ENCODE data around the gene MYL4.

The MYL4 gene

DNA sequence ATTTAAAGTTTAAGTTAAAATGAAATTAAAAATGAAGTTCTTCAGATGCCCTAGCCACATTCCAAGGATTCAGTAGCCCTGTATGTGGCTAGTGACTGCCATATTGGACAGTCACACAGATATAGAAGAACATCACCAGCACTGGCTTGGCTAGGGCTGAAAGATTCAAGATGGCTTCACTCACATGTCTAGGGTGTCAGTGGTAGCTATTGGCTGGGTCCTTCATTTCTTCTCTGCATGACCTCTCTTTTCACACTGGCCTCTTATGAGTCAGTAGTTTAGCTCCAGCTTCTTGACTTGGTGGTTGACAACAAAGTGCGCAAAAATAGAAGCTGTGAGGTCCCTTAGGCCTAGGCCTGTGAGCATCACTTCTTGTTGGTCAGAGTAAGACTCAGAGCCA is 18.4 kb upstream of the MYL4 start:
- peaks cover 5% of the 10 kb centered on the region; the same call in 1 of the 2 replicates for H3K36me3 ChIP-seq
- H3K4me3 ChIP-seq, result no peak overlapping the region
- peaks cover 28% of the 10 kb centered on the region for H4K20me1 ChIP-seq
- H3K4me1 ChIP-seq, result peaks cover 65% of the 10 kb centered on the region
- no peak overlapping the region for H3K4me2 ChIP-seq
- no peak for TF ChIP-seq Cebpa-rat (IDR thresholded peaks at IDR 0.05)
- H3K27me3 ChIP-seq, result no peaks in the 10 kb centered on the region
- peaks cover 29% of the 10 kb centered on the region for H3K9me3 ChIP-seq
- no peak overlapping the region for H3K9ac ChIP-seq
- H3K27ac ChIP-seq, result no peak overlapping the region

DNA sequence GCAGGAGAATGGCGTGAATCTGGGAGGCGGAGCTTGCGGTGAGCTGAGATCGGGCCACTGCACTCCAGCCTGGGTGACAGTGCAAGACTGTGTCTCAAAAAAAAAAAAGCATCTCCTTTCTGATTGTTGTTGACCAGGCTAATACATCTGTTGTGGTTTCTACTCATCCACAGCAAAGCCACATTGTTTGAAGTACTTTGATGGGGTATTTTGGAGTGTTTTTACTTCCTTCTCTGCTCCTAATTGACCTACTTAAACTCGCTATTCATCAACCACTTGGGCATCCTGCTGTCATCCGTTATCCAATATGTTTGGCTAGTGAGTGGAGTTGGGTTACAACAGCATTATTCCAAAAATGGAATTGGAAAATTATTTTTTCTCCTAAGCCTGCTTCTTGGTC is 16.6 kb upstream of the MYL4 start:
- no peak overlapping the region; the same call in 1 of the 2 replicates for H3K4me3 ChIP-seq
- H3K36me3 ChIP-seq, result no peaks in the 10 kb centered on the region
- H3K4me1 ChIP-seq, result peaks cover 48% of the 10 kb centered on the region
- H3K27ac ChIP-seq, result peak overlapping the region; percentile 63; the same call in 1 of the 2 replicates
- TF ChIP-seq Cebpa-rat (IDR thresholded peaks at IDR 0.05), result no peak
- H3K9ac ChIP-seq, result no peak overlapping the region
- peaks cover 10% of the 10 kb centered on the region for H4K20me1 ChIP-seq
- peaks cover 26% of the 10 kb centered on the region for H3K9me3 ChIP-seq
- peak overlapping the region; percentile 81 for H3K4me2 ChIP-seq
- H3K27me3 ChIP-seq, result no peaks in the 10 kb centered on the region

DNA sequence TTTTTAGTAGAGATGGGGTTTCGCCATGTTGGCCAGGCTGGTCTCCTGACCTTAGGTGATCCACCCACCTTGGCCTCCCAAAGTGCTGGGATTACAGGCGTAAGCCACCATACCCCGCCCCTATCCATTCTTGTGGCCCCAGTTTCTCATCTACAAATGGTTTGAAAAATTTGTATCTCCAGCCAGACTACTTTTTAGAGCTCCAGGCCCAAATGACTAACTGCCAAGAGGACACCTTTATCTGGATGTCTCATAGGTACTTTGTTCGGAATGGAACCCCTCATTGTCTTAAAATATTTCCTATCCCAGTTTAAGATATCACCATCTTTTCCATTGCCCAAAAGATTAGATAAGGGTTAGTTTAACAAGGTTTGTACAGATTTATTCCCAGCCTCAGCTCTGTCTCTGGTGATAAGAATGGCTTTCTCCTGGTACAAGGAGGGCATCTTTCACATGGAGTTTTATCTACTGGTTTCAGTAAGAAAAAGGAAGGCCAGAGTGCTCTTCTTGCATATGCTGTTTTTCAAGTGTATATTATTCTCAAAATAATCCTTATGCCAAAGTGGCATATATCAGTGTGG is 15.1 kb upstream of the MYL4 start:
- Histone ChIP-seq H3K27ac (no peak overlapping the region), H3K36me3 (no peaks in the 10 kb centered on the region), H3K4me2 (peak overlapping the region; percentile 81), H3K9me3 (peaks cover 26% of the 10 kb centered on the region), H3K9ac (no peak overlapping the region), H3K27me3 (no peaks in the 10 kb centered on the region), H4K20me1 (no peaks in the 10 kb centered on the region), H3K4me3 (0 out of 2 replicates have a peak overlapping the region, but pooled peaks have one; percentile 5), H3K4me1 (peaks cover 42% of the 10 kb centered on the region)
- no peak for TF ChIP-seq Cebpa-rat (IDR thresholded peaks at IDR 0.05)

DNA sequence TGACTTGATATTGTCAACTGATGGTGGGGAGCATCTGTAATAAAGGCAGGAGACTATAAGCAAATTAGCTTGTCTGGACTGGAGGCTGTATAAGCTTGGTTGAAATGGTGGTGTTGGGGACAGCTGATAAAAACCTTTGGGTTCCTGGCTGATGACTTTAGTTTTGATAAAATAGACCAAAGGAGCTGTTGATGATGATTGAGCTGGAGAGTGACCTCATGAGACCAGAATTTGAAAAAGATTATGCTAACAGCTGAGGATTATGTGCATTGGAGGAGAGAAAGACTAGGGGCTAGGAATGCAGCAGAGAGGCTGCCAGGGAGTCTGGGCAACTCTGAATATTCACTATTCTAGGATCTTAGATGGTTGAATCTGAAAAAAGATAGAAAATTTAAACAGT is 11.3 kb upstream of the MYL4 start:
- no peaks in the 10 kb centered on the region for H3K27me3 ChIP-seq
- TF ChIP-seq Cebpa-rat (IDR thresholded peaks at IDR 0.05), result no peak

DNA sequence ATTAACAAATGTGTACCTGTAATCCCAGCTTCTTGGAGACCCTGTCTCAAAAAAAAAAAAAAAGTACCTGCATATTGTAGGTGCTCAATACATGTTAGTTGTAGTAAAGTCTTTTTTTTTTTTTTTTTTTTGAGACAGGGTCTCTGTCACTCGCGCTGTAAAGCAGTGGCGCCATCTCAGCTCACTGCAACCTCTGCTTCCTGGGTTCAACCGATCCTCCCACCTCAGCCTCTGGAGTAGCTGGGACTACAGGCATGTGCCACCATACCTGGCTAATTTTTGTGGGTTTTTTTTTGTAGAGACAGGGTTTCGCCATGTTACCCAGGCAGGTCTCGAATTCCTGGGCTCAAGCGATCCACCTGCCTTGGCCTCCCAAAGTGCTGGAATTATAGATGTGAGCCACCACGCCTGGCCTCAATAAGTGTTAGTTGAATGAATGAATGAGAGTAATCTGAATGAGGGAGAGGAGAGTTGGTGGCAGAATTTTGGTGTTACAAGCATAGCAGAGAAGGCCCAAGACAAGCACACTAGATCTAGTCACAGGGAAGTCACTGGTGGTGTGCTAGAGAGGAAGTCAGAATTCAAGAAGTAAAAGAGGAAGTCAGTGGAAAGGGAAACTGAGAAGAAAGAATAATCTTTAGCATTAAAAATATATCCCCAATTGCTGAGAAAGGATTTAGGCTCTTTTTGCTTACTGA is 9.4 kb upstream of the MYL4 start:
- H3K36me3 ChIP-seq, result no peaks in the 10 kb centered on the region
- H3K4me3 ChIP-seq, result no peak overlapping the region
- TF ChIP-seq Cebpa-rat (IDR thresholded peaks at IDR 0.05), result no peak

More for the DNA sequence above, 11.3 kb upstream of the MYL4 start:
- no peaks in the 10 kb centered on the region for H4K20me1 ChIP-seq
- H3K4me3 ChIP-seq, result no peak overlapping the region
- H3K9ac ChIP-seq, result no peak overlapping the region
- peaks cover 7% of the 10 kb centered on the region for H3K9me3 ChIP-seq
- H3K4me1 ChIP-seq, result peaks cover 48% of the 10 kb centered on the region
- H3K4me2 ChIP-seq, result no peak overlapping the region
- H3K36me3 ChIP-seq, result no peaks in the 10 kb centered on the region
- H3K27ac ChIP-seq, result no peak overlapping the region

DNA sequence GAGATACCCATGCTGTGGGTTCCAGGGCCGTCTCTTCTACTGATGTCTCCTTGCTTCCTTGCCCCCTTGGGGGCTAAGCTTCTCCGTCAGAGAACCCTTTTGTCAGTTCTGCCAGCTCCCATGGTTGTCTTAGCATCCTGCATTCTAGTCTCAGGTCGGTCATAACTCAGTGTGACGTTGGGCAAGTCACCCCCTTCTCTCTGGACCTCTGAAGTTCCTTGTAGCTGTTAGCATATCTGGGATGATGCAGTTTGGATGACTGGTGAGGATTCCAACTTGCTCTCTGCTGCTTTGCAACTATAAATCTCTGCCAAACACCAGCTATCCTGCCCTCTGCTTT is 8.9 kb upstream of the MYL4 start:
- no peaks in the 10 kb centered on the region for H3K27me3 ChIP-seq
- TF ChIP-seq Cebpa-rat (IDR thresholded peaks at IDR 0.05), result no peak
- H3K36me3 ChIP-seq, result no peaks in the 10 kb centered on the region
- H3K9me3 ChIP-seq, result peaks cover 8% of the 10 kb centered on the region
- H3K27ac ChIP-seq, result peak overlapping the region; percentile 66
- H3K4me1 ChIP-seq, result peaks cover 48% of the 10 kb centered on the region
- no peak overlapping the region for H3K4me3 ChIP-seq
- H4K20me1 ChIP-seq, result no peaks in the 10 kb centered on the region
- H3K4me2 ChIP-seq, result peak overlapping the region; percentile 69
- no peak overlapping the region for H3K9ac ChIP-seq

More for the DNA sequence above, 9.4 kb upstream of the MYL4 start:
- peak overlapping the region; percentile 66 for H3K27ac ChIP-seq
- no peaks in the 10 kb centered on the region for H4K20me1 ChIP-seq
- peaks cover 48% of the 10 kb centered on the region for H3K4me1 ChIP-seq
- peaks cover 9% of the 10 kb centered on the region for H3K9me3 ChIP-seq
- no peak overlapping the region for H3K9ac ChIP-seq
- H3K4me2 ChIP-seq, result peak overlapping the region; percentile 69
- H3K27me3 ChIP-seq, result no peaks in the 10 kb centered on the region

DNA sequence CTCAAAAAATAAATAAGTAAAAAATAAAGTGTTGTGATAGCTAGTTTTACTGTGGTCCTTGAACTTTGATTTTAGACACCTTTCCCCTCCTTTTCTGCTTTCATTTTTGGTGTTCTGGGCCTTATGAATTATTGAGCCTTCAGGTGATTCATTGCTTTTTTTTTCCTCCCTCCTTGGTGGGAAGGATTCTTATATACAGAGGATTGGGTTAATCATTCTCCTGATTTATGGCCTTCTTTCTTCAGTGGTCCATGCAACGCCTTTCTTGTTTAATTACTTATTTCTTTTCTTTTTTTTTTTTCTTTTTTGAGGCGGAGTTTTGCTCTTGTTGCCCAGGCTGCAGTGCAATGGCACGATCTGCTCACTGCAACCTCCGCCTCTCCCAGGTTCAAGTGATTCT is 8.0 kb upstream of the MYL4 start:
- no peak overlapping the region for H3K27ac ChIP-seq
- no peaks in the 10 kb centered on the region for H3K36me3 ChIP-seq
- H4K20me1 ChIP-seq, result no peaks in the 10 kb centered on the region
- peaks cover 4% of the 10 kb centered on the region for H3K9me3 ChIP-seq
- no peak overlapping the region for H3K4me2 ChIP-seq
- no peaks in the 10 kb centered on the region for H3K27me3 ChIP-seq
- TF ChIP-seq Cebpa-rat (IDR thresholded peaks at IDR 0.05), result no peak
- peaks cover 56% of the 10 kb centered on the region for H3K4me1 ChIP-seq
- H3K4me3 ChIP-seq, result no peak overlapping the region
- H3K9ac ChIP-seq, result no peak overlapping the region

DNA sequence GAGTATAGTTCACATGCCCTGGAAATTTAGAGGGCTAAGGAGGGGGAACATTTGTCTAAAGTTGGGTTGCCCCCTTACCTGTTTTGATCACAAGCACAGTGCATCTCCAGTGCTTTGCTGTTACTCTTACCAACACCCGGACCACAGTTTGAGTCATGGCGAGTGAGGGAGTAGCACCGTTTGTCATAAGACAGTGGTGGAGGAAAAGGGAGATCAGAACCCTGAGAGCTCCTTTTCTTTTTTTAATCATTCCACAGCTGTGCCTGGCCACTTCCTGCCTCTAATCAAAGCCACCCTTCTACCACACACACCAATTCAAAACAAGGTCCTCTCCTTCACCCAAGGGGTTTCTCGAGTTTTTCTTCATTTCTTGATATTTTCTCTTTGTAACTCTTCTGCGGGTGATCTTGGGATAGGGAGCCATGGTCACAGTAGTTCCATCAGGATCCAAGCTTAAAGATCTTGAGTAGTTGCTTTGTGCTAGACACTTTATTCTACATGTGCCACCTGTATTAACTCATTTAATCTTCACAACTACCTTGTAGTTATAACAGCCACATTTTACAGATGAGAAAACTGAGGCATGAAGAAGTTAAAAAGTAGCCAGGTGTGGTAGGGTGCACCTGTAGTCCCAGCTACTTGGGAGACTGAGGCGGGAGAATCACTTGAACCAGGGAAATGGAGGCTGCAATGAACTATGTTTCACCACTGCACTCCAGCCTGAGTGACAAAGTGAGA is 5.0 kb upstream of the MYL4 start:
- peaks cover 86% of the 10 kb centered on the region for H3K4me1 ChIP-seq
- peak overlapping the region; percentile 87 for H3K27ac ChIP-seq
- H3K4me3 ChIP-seq, result peak overlapping the region; percentile 56
- no peaks in the 10 kb centered on the region for H4K20me1 ChIP-seq
- H3K9me3 ChIP-seq, result peaks cover 4% of the 10 kb centered on the region
- no peaks in the 10 kb centered on the region for H3K27me3 ChIP-seq
- TF ChIP-seq Cebpa-rat (IDR thresholded peaks at IDR 0.05), result no peak
- peak overlapping the region; percentile 72 for H3K9ac ChIP-seq
- H3K4me2 ChIP-seq, result peak overlapping the region; percentile 91
- H3K36me3 ChIP-seq, result no peaks in the 10 kb centered on the region

DNA sequence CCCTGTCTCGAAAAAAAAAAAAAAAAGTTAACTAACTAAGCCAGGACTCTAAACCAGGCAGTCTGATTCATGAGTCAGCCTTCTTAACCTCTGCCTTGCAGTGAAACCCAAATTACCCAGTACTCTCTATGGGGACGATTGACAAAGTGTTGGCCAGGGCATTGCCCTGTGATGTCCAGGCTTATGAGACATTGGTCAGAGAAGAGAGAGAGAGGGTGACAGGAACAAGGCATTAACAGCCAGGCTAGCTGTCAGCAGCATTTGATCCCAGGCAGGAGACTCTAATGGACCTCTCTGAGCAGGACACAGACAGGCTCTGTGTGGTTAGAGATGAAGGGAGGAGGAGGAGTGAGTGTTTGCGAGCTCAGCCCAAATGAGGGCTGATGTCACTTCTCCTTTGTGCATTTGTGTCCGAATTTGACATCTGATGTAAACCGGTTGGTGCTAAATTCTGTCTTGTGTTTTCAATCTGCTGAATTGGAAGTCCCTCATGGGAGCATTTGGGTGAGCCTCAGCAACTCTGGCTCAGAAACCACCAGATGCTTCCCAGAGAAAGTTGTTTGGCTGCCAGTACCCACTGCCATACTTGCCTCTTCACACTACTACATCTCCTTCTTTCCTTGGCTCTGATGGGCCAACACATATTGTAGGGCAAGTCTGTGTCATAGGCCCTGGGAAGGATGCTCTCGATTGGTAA is 4.3 kb upstream of the MYL4 start:
- TF ChIP-seq Cebpa-rat (IDR thresholded peaks at IDR 0.05), result no peak
- H3K9me3 ChIP-seq, result peaks cover 4% of the 10 kb centered on the region
- H3K27me3 ChIP-seq, result no peaks in the 10 kb centered on the region
- H3K27ac ChIP-seq, result peak overlapping the region; percentile 87
- H3K4me3 ChIP-seq, result peak overlapping the region; percentile 56
- peaks cover 86% of the 10 kb centered on the region for H3K4me1 ChIP-seq
- no peaks in the 10 kb centered on the region for H3K36me3 ChIP-seq
- no peaks in the 10 kb centered on the region for H4K20me1 ChIP-seq
- H3K9ac ChIP-seq, result peak overlapping the region; percentile 72
- peak overlapping the region; percentile 91 for H3K4me2 ChIP-seq
